DOHH2 (cell line): Measurements from ENCODE around the gene FUT7.

Experiments
- H3F3A ChIP-seq: fragments of 200-600 bp; sonication (generic), shearing (Covaris generic); 2 replicates; pipeline ENCODE4 v1.6.0; 2016; ENCODE audit warnings: antibody characterized with exemption, mild to moderate bottlenecking; ENCODE audit not compliant: control insufficient read depth, insufficient read depth
- H3K27ac ChIP-seq: fragments of 200-600 bp; sonication (generic); 2 replicates; pipeline ENCODE4 v1.5.1; 2014; ENCODE audit warnings: low read depth, mild to moderate bottlenecking, low read length, moderate library complexity
- H3K27me3 ChIP-seq: fragments of 200-600 bp; sonication (generic); 2 replicates; pipeline ENCODE4 v1.6.1; 2014; ENCODE audit warnings: mild to moderate bottlenecking, low read length, mixed read lengths; ENCODE audit not compliant: control insufficient read depth
- H3K36me3 ChIP-seq: fragments of 200-600 bp; sonication (generic); 2 replicates; pipeline ENCODE4 v1.6.1; 2014; ENCODE audit warnings: mild to moderate bottlenecking, low read length, moderate library complexity, mixed read lengths; ENCODE audit not compliant: control insufficient read depth
- H3K4me1 ChIP-seq: fragments of 200-600 bp; sonication (generic); 2 replicates; pipeline ENCODE4 v1.6.1; 2014; ENCODE audit warnings: mild to moderate bottlenecking, low read length, mixed read lengths; ENCODE audit not compliant: control insufficient read depth
- H3K4me2 ChIP-seq: fragments of 200-600 bp; sonication (generic); 2 replicates; pipeline ENCODE4 v1.6.0; 2014; ENCODE audit warnings: mild to moderate bottlenecking, low read length, moderate library complexity
- H3K4me3 ChIP-seq: fragments of 200-600 bp; sonication (generic); 2 replicates; pipeline ENCODE4 v1.5.1; 2014; ENCODE audit warnings: mild to moderate bottlenecking, low read length, mixed read lengths
- H3K79me2 ChIP-seq: fragments of 200-600 bp; sonication (generic); 2 replicates; pipeline ENCODE4 v1.6.1; 2014; ENCODE audit warnings: mild to moderate bottlenecking, low read length, mixed read lengths; ENCODE audit not compliant: control insufficient read depth
- H3K9me2 ChIP-seq: fragments of 200-600 bp; sonication (generic); replicated peaks from 2 replicates; pipeline ENCODE4 v1.6.1; 2014; ENCODE audit warnings: mild to moderate bottlenecking, low read length, mixed read lengths; ENCODE audit not compliant: control insufficient read depth
- H3K9me3 ChIP-seq: fragments of 200-600 bp; sonication (generic); 2 replicates; pipeline ENCODE4 v1.6.1; 2014; ENCODE audit warnings: antibody characterized with exemption, low read length, mixed read lengths; ENCODE audit not compliant: control insufficient read depth, insufficient read depth
- H4K20me1 ChIP-seq: fragments of 200-600 bp; sonication (generic); 2 replicates; pipeline ENCODE4 v1.6.0; 2014; ENCODE audit warnings: low read depth, mild to moderate bottlenecking, antibody characterized with exemption, low read length, moderate library complexity; ENCODE audit not compliant: control insufficient read depth, insufficient read depth
- CTCF ChIP-seq: fragments of 200-600 bp; sonication (generic); IDR thresholded peaks from one replicate; pipeline ENCODE4 v1.5.1; 2014; ENCODE audit warnings: antibody characterized with exemption, mild to moderate bottlenecking, low read depth, low read length; ENCODE audit not compliant: poor library complexity, severe bottlenecking
- EZH2phosphoT487 ChIP-seq: fragments of 200-600 bp; sonication (generic); IDR thresholded peaks from 2 replicates; pipeline ENCODE4 v1.6.1; 2017; ENCODE audit warnings: borderline replicate concordance, mild to moderate bottlenecking, antibody characterized with exemption, low read length, moderate library complexity, mixed read lengths

Gene FUT7

GRCh38 chr9:136985853-136986252 is 46.0 kb downstream of the FUT7 start:
- Histone ChIP-seq H3K9me3 (no peaks in the 10 kb centered on the region), H3K4me1 (no peaks in the 10 kb centered on the region), H3K27me3 (peaks cover 40% of the 10 kb centered on the region), H3K9me2 (no peaks in the 10 kb centered on the region), H3F3A (no peaks in the 10 kb centered on the region), H3K27ac (no peak overlapping the region), H3K4me3 (no peak overlapping the region), H3K4me2 (no peak overlapping the region), H4K20me1 (no peaks in the 10 kb centered on the region), H3K79me2 (no peaks in the 10 kb centered on the region), H3K36me3 (no peaks in the 10 kb centered on the region)
- no peak for TF ChIP-seq EZH2phosphoT487
- no peak for TF ChIP-seq CTCF

GRCh38 chr9:136985027-136985602 is 46.8 kb downstream of the FUT7 start:
- Histone ChIP-seq H3K36me3 (no peaks in the 10 kb centered on the region), H3K4me2 (no peak overlapping the region), H3K79me2 (no peaks in the 10 kb centered on the region), H3K27me3 (peaks cover 34% of the 10 kb centered on the region), H3K9me3 (no peaks in the 10 kb centered on the region), H3K4me1 (no peaks in the 10 kb centered on the region), H3K4me3 (no peak overlapping the region), H3K27ac (no peak overlapping the region), H3F3A (no peaks in the 10 kb centered on the region), H4K20me1 (no peaks in the 10 kb centered on the region), H3K9me2 (no peaks in the 10 kb centered on the region)
- TF ChIP-seq CTCF (no peak), EZH2phosphoT487 (no peak)

- no peaks in the 10 kb centered on the region for H4K20me1 ChIP-seq
- H3K4me1 ChIP-seq, result no peaks in the 10 kb centered on the region
- H3K27me3 ChIP-seq, result peaks cover 29% of the 10 kb centered on the region
- no peak overlapping the region for H3K4me3 ChIP-seq
- no peaks in the 10 kb centered on the region for H3F3A ChIP-seq
- no peaks in the 10 kb centered on the region for H3K36me3 ChIP-seq
- H3K9me2 ChIP-seq, result no peaks in the 10 kb centered on the region
- no peaks in the 10 kb centered on the region for H3K9me3 ChIP-seq
- no peak overlapping the region for H3K4me2 ChIP-seq
- no peak overlapping the region for H3K27ac ChIP-seq
- H3K79me2 ChIP-seq, result no peaks in the 10 kb centered on the region
- no peak for TF ChIP-seq EZH2phosphoT487
- no peak for TF ChIP-seq CTCF
Observed at GRCh38 chr9:136984464-136985026, 47.3 kb downstream of the FUT7 start.
